ENCODE data around the gene UGT1A8.

The UGT1A8 gene

DNA sequence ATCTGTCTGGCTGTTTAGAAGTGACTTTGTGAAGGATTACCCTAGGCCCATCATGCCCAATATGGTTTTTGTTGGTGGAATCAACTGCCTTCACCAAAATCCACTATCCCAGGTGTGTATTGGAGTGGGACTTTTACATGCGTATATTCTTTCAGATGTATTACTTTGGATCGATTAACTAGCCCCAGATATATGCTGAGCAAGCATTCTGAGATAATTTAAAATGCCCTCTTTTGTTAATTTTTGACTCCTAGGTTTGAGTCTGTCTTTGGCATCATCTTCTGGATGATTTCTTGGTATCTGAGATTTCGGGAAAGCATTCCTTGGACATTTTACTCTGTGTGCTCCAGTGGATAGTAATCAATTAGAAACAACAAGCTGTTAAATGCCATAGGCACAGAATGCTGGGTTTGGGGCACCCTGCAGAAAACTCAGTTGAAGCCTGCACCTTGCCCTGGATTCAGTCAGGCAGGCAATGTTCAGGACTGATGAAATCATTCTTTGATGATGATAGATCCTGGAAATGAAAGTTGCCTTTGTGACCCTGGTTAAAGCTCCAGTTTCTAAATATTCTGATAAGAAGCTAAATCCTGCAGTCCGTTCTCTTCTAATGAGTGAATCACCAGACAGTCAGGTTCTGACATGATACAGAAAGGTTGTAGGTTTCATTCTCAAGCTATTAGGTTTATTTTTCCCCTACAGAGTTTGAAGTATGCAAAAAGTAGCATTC lies 143.8 kb downstream of the UGT1A8 start:
- Mint-ChIP-seq H3K27ac (no peak overlapping the region), H3K9me3 (peaks cover 3% of the 10 kb centered on the region), H3K27me3 (peaks cover 7% of the 10 kb centered on the region), H3K4me3 (no peak overlapping the region), H3K36me3 (ENCODE audit: low read depth) (no peaks in the 10 kb centered on the region), H3K4me1 (ENCODE audit: low read depth) (no peaks in the 10 kb centered on the region)
- intact Hi-C loops (cut with micrococcal nuclease): no loop called here

- H3K9me3 Mint-ChIP-seq: peaks cover 8% of the 10 kb centered on the region
- H3K27me3 Mint-ChIP-seq: peaks cover 7% of the 10 kb centered on the region
- no peak overlapping the region for H3K27ac Mint-ChIP-seq
Measured at GRCh38 chr2:233764264-233764663, 146.8 kb downstream of the UGT1A8 start.

DNA sequence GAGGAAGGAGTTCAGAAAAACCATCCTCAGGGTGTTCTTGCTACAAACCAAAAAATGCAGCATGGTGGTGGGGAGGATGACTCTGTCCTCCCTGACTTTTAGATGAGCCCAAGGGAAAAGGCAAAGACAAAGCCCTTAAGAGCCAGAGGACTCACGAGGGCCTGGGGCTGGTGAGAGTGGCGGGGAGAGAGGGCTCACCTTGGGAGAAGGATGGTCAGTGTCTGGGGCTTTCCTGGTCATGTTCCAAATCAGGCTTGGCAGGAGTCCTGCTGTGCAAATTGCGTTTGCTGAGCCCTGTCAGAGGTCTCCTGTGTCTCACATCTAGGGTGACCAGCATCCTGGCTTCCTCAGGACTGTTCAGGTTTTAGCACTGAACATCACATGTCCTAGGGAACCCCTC lies 147.3 kb downstream of the UGT1A8 start:
- Mint-ChIP-seq H3K9me3 (peaks cover 8% of the 10 kb centered on the region), H3K36me3 (ENCODE audit: low read depth) (no peaks in the 10 kb centered on the region), H3K4me3 (no peak overlapping the region), H3K4me1 (ENCODE audit: low read depth) (no peaks in the 10 kb centered on the region), H3K27me3 (peaks cover 7% of the 10 kb centered on the region), H3K27ac (no peak overlapping the region)
- intact Hi-C loops (cut with micrococcal nuclease): no loop called here

More at GRCh38 chr2:233764264-233764663, 146.8 kb downstream of the UGT1A8 start:
- no peak overlapping the region for H3K4me3 Mint-ChIP-seq
- no peaks in the 10 kb centered on the region for H3K4me1 Mint-ChIP-seq (ENCODE audit: low read depth)
- H3K36me3 Mint-ChIP-seq (ENCODE audit: low read depth): no peaks in the 10 kb centered on the region
- intact Hi-C loops (cut with micrococcal nuclease): no loop called here

DNA sequence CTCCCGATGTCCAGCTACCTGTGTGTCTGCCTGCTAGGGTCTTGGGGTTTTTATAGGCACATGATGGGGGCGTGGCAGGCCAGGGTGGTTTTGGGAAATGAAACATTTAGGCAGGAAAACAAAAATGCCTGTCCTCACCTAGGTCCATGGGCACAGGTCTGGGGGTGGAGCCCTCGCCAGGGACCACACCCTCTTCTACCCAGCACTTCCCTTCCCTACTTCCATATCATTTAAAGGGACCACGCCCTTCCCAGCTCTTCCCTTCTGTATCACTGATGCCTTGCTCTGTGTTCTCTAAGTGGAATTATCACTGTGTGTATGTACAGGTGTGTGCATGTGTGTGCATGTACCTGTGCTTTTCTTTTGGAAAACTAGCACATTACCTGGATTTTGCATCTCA lies 149.0 kb downstream of the UGT1A8 start:
- Mint-ChIP-seq H3K9me3 (peaks cover 8% of the 10 kb centered on the region), H3K27me3 (peaks cover 7% of the 10 kb centered on the region), H3K4me3 (no peak overlapping the region), H3K27ac (no peak overlapping the region), H3K36me3 (ENCODE audit: low read depth) (no peaks in the 10 kb centered on the region), H3K4me1 (ENCODE audit: low read depth) (no peaks in the 10 kb centered on the region)
- intact Hi-C loops (cut with micrococcal nuclease): no loop called here

- Mint-ChIP-seq H3K36me3 (ENCODE audit: low read depth) (no peaks in the 10 kb centered on the region), H3K9me3 (peaks cover 8% of the 10 kb centered on the region), H3K27ac (no peak overlapping the region)
Measured at GRCh38 chr2:233768076-233768475, 150.6 kb downstream of the UGT1A8 start.

GRCh38 chr2:233769260-233769659 lies 151.8 kb downstream of the UGT1A8 start:
- intact Hi-C loops (cut with micrococcal nuclease): no loop called here
- H3K9me3 Mint-ChIP-seq: peaks cover 8% of the 10 kb centered on the region
- H3K4me3 Mint-ChIP-seq: no peak overlapping the region
- H3K4me1 Mint-ChIP-seq (ENCODE audit: low read depth): no peaks in the 10 kb centered on the region
- no peak overlapping the region for H3K27ac Mint-ChIP-seq
- peaks cover 5% of the 10 kb centered on the region for H3K27me3 Mint-ChIP-seq
- H3K36me3 Mint-ChIP-seq (ENCODE audit: low read depth): no peaks in the 10 kb centered on the region

More at GRCh38 chr2:233768076-233768475, 150.6 kb downstream of the UGT1A8 start:
- Mint-ChIP-seq H3K4me3 (no peak overlapping the region), H3K4me1 (ENCODE audit: low read depth) (no peaks in the 10 kb centered on the region), H3K27me3 (peaks cover 7% of the 10 kb centered on the region)
- intact Hi-C loops (cut with micrococcal nuclease): no loop called here

DNA sequence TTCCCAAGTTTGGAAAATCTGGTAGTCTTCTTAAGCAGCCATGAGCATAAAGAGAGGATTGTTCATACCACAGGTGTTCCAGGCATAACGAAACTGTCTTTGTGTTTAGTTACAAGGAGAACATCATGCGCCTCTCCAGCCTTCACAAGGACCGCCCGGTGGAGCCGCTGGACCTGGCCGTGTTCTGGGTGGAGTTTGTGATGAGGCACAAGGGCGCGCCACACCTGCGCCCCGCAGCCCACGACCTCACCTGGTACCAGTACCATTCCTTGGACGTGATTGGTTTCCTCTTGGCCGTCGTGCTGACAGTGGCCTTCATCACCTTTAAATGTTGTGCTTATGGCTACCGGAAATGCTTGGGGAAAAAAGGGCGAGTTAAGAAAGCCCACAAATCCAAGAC lies 154.7 kb downstream of the UGT1A8 start:
- no peak overlapping the region for H3K4me3 Mint-ChIP-seq

DNA sequence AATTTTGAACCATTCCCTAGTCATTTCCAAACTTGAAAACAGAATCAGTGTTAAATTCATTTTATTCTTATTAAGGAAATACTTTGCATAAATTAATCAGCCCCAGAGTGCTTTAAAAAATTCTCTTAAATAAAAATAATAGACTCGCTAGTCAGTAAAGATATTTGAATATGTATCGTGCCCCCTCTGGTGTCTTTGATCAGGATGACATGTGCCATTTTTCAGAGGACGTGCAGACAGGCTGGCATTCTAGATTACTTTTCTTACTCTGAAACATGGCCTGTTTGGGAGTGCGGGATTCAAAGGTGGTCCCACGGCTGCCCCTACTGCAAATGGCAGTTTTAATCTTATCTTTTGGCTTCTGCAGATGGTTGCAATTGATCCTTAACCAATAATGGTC lies 155.2 kb downstream of the UGT1A8 start:
- intact Hi-C loops (cut with micrococcal nuclease): no loop called here
- H3K4me1 Mint-ChIP-seq (ENCODE audit: low read depth): no peaks in the 10 kb centered on the region
- no peak overlapping the region for H3K27ac Mint-ChIP-seq
- H3K4me3 Mint-ChIP-seq: no peak overlapping the region
- H3K27me3 Mint-ChIP-seq: peaks cover 1% of the 10 kb centered on the region
- H3K9me3 Mint-ChIP-seq: peaks cover 22% of the 10 kb centered on the region
- H3K36me3 Mint-ChIP-seq (ENCODE audit: low read depth): no peaks in the 10 kb centered on the region

More for the DNA sequence above, 154.7 kb downstream of the UGT1A8 start:
- Mint-ChIP-seq H3K27me3 (peaks cover 2% of the 10 kb centered on the region), H3K4me1 (ENCODE audit: low read depth) (no peaks in the 10 kb centered on the region), H3K36me3 (ENCODE audit: low read depth) (no peaks in the 10 kb centered on the region), H3K27ac (no peak overlapping the region), H3K9me3 (peaks cover 22% of the 10 kb centered on the region)
- intact Hi-C loops (cut with micrococcal nuclease): no loop called here

GRCh38 chr2:233773854-233774253 lies 156.4 kb downstream of the UGT1A8 start:
- intact Hi-C loops (cut with micrococcal nuclease): no loop called here
- Mint-ChIP-seq H3K36me3 (ENCODE audit: low read depth) (no peaks in the 10 kb centered on the region), H3K4me1 (ENCODE audit: low read depth) (no peaks in the 10 kb centered on the region), H3K27me3 (no peaks in the 10 kb centered on the region), H3K4me3 (no peak overlapping the region), H3K27ac (no peak overlapping the region), H3K9me3 (peaks cover 22% of the 10 kb centered on the region)

- no peaks in the 10 kb centered on the region for H3K27me3 Mint-ChIP-seq
- H3K27ac Mint-ChIP-seq: no peak overlapping the region
- no peaks in the 10 kb centered on the region for H3K4me1 Mint-ChIP-seq (ENCODE audit: low read depth)
- no peak overlapping the region for H3K4me3 Mint-ChIP-seq
- H3K9me3 Mint-ChIP-seq: peaks cover 22% of the 10 kb centered on the region
- no peaks in the 10 kb centered on the region for H3K36me3 Mint-ChIP-seq (ENCODE audit: low read depth)
- intact Hi-C loops (cut with micrococcal nuclease): no loop called here
Measured at GRCh38 chr2:233775414-233775813, 158.0 kb downstream of the UGT1A8 start.

GRCh38 chr2:233778030-233778429 lies 160.6 kb downstream of the UGT1A8 start, which contains the start of gene MROH2A:
Gene MROH2A (plus strand): TSS chr2:233778330. CDS start chr2:233779359, 1,029 bp downstream.
- H3K9me3 Mint-ChIP-seq: peaks cover 22% of the 10 kb centered on the region
- H3K36me3 Mint-ChIP-seq (ENCODE audit: low read depth): no peaks in the 10 kb centered on the region
- intact Hi-C loops (cut with micrococcal nuclease): no loop called here
- no peak within 1 kb of the TSS for H3K27ac Mint-ChIP-seq
- no peaks in the 10 kb centered on the region for H3K27me3 Mint-ChIP-seq
- no peaks in the 10 kb centered on the region for H3K4me1 Mint-ChIP-seq (ENCODE audit: low read depth)
- H3K4me3 Mint-ChIP-seq: no peak within 1 kb of the TSS

GRCh38 chr2:233779722-233780121 lies 162.3 kb downstream of the UGT1A8 start:
- H3K4me3 Mint-ChIP-seq: no peak overlapping the region
- intact Hi-C loops (cut with micrococcal nuclease): no loop called here

GRCh38 chr2:233780771-233781170 lies 163.3 kb downstream of the UGT1A8 start:
- Mint-ChIP-seq H3K36me3 (ENCODE audit: low read depth) (no peaks in the 10 kb centered on the region), H3K27me3 (no peaks in the 10 kb centered on the region), H3K27ac (no peak overlapping the region), H3K9me3 (peaks cover 19% of the 10 kb centered on the region), H3K4me3 (no peak overlapping the region), H3K4me1 (ENCODE audit: low read depth) (no peaks in the 10 kb centered on the region)
- intact Hi-C loops (cut with micrococcal nuclease): no loop called here

More at GRCh38 chr2:233779722-233780121, 162.3 kb downstream of the UGT1A8 start:
- no peak overlapping the region for H3K27ac Mint-ChIP-seq
- peaks cover 22% of the 10 kb centered on the region for H3K9me3 Mint-ChIP-seq
- no peaks in the 10 kb centered on the region for H3K4me1 Mint-ChIP-seq (ENCODE audit: low read depth)
- no peaks in the 10 kb centered on the region for H3K27me3 Mint-ChIP-seq
- no peaks in the 10 kb centered on the region for H3K36me3 Mint-ChIP-seq (ENCODE audit: low read depth)

GRCh38 chr2:233789554-233789953 lies 172.1 kb downstream of the UGT1A8 start:
- Mint-ChIP-seq H3K4me3 (no peak overlapping the region), H3K27ac (no peak overlapping the region), H3K4me1 (ENCODE audit: low read depth) (no peaks in the 10 kb centered on the region), H3K9me3 (peaks cover 12% of the 10 kb centered on the region), H3K27me3 (no peaks in the 10 kb centered on the region), H3K36me3 (ENCODE audit: low read depth) (no peaks in the 10 kb centered on the region)
- intact Hi-C loops (cut with micrococcal nuclease): no loop called here

All from dendritic cell treated with granulocyte-macrophage colony-stimulating factor and Interleukin-4, amounts not matched to agents 40 ng/mL and 50 ng/mL, for 4 days (primary cell).